GM19397 (cell line): ENCODE data around the gene DNASE2.

ENCODE experiments used
- ATAC-seq: cut with Tn5 transposase; IDR thresholded peaks from one replicate; pipeline ENCODE4 v1.9.1; 2021; ENCODE audit warnings: mild to moderate bottlenecking, moderate library complexity; ENCODE audit not compliant: unreplicated experiment

DNASE2 gene

GRCh38 chr19:12886969-12887747 is 5.9 kb upstream of the DNASE2 start, which contains the start of gene KLF1:
TSS of gene KLF1 (minus strand) at chr19:12887201. CDS start at chr19:12887140, 61 bp downstream.
- ATAC-seq: no peak

GRCh38 chr19:12886651-12886968 is 5.4 kb upstream of the DNASE2 start:
- no peak for ATAC-seq

GRCh38 chr19:12885749-12886650 is 4.8 kb upstream of the DNASE2 start:
- no peak for ATAC-seq

- ATAC-seq: no peak
These were observed 3.9 kb upstream of the DNASE2 start for GRCh38 chr19:12884926-12885748.

GRCh38 chr19:12884627-12884925 is 3.3 kb upstream of the DNASE2 start:
- ATAC-seq: no peak

GRCh38 chr19:12884202-12884601 is 3.0 kb upstream of the DNASE2 start:
- ATAC-seq: no peak

- ATAC-seq: no peak
These were observed 1.3 kb upstream of the DNASE2 start for GRCh38 chr19:12882589-12882988.

- peak; percentile 6 for ATAC-seq
These were observed 588 bp downstream of the DNASE2 start for GRCh38 chr19:12880551-12881171.

GRCh38 chr19:12875086-12875485 is 6.2 kb downstream of the DNASE2 start:
- no peak for ATAC-seq

- no peak for ATAC-seq
These were observed 7.1 kb downstream of the DNASE2 start for GRCh38 chr19:12873891-12874745.

- no peak for ATAC-seq
These were observed 8.0 kb downstream of the DNASE2 start for GRCh38 chr19:12872941-12873890.

- no peak for ATAC-seq
These were observed 9.0 kb downstream of the DNASE2 start for GRCh38 chr19:12872255-12872654.

- ATAC-seq: no peak
These were observed 9.6 kb downstream of the DNASE2 start for GRCh38 chr19:12871681-12872080.

GRCh38 chr19:12868540-12869112 is 12.6 kb downstream of the DNASE2 start:
- ATAC-seq: no peak

- peak; percentile 62 for ATAC-seq
These were observed 13.8 kb downstream of the DNASE2 start for GRCh38 chr19:12867120-12868099.

- no peak for ATAC-seq
These were observed 14.7 kb downstream of the DNASE2 start for GRCh38 chr19:12866416-12867119.
